GM19452 (cell line): Measurements from ENCODE around the gene BACH2.
"Not testable (repeated sequence)": the region's sequence is repeated elsewhere in the genome, so short reads cannot be mapped to it uniquely, and the experiment has no call there.

ENCODE experiments used
- ATAC-seq: cut with Tn5 transposase; IDR thresholded peaks from one replicate; pipeline ENCODE4 v1.9.1; 2021; ENCODE audit not compliant: unreplicated experiment

The BACH2 gene

DNA sequence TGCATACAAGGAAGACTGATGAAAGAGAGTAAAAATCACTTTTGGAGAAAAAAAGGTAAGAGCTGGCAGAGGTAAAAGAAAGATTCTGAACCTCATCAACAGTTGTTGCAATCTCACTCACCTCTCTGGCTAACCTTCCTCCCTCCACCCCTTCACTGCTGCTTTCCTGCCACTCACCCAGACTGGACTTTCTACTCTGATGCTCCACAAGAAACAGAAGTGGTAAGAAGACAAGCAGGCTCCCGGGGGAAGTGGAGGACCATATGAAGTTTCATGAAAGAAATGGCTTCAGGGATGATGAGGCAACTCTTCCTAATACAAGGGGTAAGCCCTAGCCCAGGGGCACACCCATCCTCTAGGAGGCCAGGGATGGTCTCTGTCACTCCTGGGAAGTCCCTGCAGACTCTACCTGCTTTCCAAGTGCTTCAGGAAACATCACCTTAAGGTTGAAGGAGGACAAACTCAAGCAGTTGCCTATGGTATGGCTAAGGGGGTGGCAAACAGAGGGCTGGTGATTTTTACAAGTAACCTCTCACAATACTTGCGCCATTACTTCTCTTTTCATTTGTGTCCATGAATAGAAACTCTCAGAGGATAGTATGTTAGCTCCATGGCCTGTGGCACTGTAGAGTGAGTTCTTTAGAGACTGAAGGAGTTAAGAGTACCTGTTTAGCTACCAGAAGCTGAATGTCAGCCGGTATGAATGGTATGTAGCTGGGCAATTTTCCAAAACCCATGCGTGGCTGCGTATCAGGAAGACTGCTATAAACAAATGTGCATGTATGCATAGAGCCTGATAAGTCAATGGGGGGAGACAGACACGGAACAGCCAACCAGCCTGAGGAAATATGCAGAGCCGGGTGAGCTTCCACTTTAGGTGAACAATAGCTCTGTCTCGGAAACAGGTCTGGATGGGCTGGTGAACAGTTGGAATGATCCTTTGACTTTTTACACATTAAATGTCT lies 112.0 kb downstream of the BACH2 start:
- no peak for ATAC-seq

- ATAC-seq = no peak
Measured at GRCh38 chr6:90183587-90184333, 112.9 kb downstream of the BACH2 start.

- no peak for ATAC-seq
Measured at GRCh38 chr6:90180526-90180925, 116.1 kb downstream of the BACH2 start.

- no peak for ATAC-seq
Measured at GRCh38 chr6:90179190-90180169, 117.2 kb downstream of the BACH2 start.

DNA sequence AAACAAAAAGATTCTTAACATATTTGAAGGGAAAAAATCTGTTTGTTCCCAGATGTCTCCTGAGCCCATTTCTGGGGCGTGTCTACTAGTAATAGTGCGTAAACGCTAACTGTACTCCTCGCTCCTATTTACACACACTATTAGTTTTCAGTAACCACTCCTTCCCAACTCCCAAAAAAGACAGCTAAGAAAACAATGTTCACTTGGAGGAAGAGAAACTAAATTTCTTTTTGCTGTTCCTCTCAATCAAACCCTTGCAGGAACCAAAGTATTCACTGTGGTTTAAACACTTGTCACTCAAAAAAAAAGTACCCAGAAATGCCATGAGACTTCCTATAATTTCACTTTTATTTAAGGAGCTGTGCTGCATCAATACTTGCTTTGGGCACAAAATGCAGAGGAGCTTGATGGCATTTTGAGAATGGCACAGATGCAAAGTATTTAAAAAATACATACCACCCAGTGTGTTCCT lies 118.2 kb downstream of the BACH2 start:
- ATAC-seq = no peak

DNA sequence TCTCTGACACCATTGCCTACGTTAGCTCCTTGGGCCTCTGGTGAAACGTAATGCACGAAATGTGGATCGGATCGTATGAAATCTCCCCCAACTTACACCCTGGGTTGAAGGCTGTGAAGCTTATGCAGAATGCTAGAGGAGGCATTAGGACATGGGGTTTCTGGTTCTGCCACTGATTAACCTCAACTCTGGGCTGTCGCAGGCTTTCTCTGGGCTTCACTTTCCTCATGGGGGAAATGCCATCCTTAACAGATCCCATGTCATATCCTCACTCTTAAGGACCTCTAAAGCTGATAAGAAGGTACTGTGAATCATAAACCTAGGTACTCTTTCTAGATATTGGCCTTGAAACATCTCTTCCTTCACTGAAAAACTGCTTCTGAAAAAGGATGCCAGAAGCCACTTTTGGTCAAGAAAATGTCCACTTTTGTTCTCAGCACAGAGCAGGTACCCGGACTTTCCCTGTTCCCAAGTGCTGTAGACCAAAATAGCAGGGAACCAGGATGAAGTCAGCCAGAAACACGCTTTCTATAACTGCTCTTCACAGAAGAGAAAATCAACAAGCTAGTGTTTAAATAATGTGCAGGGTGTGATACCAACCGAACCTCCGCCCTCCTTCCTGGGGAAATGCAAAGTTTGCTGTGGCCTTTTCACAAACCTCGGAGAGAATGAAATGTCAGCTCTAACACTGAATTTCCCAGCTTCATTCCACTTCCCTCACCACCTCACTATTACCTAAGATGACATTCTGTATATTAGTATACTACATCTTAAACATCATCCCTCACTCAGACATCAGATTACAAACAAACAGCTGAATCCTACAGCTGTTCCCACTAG lies 118.9 kb downstream of the BACH2 start:
- ATAC-seq = no peak

DNA sequence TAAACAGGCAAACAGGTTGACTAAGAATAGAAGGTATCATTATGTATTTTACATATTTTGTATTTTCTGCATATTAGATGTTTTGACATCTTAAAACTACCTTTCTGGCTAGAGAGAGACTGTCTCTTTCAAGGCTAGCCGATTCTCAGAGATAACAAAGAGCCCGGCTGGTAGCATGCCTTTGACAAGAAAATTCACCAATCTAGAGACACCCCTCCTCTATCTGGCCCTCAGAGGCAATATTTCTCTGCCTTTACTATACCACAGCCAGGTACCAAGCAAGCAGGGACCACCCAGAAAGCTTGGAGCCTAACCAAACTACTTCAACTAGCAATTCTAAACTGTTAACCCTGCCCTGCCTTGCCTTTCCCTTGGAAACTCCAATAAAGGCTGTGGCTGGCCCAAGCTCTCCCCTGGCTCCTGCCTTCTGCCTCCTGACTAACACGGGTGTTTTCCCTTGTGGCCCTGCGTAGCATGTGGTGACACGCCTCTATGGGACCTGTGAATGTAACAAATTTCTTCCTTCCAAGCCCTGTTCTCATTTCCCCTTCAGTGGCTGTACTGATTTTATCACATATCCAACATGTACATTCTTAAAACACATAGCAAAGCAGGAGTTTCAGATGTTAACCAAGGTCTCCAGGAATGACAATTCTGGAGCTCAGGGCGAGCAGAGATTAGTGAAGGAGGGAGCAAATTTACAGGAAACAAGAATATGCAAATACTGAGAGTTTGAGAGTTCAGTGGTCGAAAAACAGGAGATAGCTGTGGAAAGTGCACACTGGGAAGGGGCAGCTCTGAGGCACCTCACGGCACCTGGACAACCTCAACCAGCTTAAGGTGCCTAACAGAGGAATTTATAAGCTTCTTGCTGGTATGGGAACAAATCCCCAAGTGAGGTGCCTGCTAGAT lies 120.8 kb downstream of the BACH2 start:
- no peak for ATAC-seq

DNA sequence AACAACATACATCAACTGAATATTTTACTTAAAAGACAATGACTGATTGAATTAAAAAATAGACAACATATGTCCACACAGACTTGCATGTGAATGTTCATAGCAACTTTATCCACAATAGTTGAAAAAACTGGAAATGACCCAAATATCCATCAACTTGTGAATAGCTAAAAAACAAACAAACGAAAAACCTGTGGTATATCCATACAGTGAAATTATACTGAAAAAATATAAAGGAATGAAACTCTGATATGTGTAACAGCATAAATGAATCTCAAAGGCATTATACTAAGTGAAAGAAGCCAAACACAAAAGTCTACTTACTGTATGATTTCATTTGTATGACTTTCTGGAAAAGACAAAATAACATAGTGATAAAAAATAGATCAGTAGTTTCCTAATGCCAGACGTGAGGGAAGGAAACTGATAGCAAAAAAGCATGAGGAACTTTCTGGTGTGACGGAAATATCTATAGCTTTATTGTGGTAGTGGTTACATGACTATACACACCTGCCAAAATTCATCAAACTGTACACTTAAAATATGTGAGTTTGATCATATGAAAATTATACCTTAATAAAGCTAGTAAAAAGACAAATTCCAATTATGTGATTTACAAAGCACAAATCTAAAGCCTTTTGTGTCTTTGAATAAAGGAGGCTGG lies 123.2 kb downstream of the BACH2 start:
- no peak for ATAC-seq

DNA sequence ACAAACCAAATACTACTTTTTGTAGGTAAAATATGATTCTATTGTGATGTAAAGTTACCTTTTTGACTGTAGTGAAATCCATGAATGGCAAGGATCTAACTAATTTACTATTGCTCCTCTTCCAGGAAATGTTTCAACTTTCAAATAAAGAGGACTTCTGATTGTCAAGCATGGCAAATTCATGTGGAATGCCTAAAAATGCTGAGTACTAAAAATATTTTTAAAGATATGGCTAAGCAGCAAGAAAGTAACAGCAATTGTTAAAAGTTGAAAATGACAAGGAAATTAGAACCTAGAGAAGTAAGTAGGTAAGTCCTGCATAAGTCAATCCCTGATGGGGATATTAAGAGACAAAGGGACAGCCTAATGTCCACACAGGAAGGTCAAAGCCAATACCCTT lies 126.0 kb downstream of the BACH2 start:
- ATAC-seq = no peak

DNA sequence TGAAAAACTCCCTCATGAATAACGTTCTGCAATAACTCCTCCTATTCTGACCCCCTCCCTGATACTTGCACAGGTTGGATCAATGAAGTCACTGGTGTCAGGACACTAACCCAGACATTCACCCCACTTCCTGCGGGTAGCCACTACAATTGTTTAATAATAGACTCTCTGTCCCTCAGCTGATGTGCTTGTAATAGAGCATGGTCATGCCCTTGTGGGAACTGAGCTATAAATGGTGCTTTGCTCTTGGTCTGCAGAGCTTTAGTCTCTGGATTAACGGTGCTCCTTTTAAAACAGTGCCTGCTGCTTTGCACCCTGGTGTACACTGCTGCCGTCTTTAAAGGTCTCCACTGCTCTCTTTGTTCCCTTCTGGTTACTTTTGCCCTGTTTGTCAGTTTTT lies 127.3 kb downstream of the BACH2 start:
- ATAC-seq = no peak

DNA sequence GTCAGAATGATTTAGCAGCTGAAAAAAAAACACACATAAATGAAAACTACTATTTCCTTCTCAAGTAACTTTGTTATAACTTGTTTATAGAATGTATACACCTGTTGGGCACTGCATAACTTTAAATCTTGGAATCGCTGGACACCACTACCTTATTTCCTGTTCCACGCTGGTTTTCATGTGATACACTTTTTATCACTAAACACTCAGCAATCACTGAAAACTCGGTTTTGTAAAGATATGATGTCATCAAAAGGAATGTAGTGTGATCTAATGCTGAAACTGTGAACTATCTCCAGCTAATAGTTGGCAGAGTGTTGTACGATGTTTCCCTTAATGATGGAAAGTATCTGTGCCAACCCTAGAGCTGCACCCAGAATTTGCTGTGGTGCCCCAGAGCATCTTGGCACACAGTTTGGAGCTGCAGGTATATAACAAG lies 127.9 kb downstream of the BACH2 start:
- no peak for ATAC-seq

GRCh38 chr6:90167514-90168379 lies 128.9 kb downstream of the BACH2 start:
- ATAC-seq = no peak

- not testable (repeated sequence) for ATAC-seq
Measured at GRCh38 chr6:90166155-90166924, 130.3 kb downstream of the BACH2 start.

DNA sequence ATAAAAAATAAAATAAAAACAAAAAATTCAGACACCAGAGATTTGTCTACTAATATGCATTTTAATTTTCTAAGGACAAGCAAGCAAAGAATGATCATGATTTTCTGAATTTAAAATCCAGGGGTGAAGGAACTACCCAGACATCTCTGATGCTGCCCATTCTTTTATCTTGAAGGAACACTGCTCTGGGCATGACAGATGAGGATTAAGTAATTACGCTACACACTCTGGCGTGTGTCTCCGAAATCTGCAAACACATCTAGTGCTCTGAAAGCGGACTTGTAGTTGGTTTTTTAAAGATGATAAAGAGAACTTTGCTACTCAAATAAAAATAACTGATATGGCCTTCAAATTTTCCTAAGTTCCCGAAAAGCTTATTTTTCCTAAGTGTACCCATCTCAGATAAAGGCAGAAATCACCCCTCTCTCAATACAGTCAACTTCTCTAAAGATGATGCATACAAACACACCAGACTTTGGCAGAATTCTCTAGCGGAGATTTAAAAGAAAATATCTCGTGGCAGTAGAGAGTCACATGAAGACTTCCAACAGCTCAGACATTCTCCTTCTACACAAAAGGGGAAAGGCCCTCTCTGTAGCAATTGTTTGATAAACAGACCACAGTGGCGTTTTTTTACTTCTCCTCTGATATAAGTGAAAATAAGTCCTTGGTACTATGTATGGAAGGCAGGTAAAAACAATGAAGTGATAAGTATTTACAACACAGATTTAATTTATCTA lies 133.8 kb downstream of the BACH2 start:
- no peak for ATAC-seq

DNA sequence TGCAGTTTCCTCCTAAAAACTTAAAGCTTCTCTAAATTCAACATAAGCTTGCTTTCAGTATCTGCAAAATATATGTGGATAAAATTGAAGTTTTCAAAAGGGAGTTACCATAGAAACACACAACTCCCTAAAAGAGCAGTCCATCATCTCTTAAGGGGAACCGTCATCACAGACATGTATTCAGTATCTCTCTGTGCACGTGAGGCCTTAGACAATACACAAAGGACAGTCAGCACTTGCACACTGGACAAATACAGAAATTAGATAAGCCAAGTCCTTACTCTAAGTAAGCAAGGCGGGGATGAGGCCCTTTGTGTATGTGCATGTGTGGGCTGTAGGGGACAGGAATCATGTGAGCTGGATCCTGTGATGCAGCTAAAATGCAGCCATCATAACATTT lies 136.6 kb downstream of the BACH2 start:
- ATAC-seq = no peak

DNA sequence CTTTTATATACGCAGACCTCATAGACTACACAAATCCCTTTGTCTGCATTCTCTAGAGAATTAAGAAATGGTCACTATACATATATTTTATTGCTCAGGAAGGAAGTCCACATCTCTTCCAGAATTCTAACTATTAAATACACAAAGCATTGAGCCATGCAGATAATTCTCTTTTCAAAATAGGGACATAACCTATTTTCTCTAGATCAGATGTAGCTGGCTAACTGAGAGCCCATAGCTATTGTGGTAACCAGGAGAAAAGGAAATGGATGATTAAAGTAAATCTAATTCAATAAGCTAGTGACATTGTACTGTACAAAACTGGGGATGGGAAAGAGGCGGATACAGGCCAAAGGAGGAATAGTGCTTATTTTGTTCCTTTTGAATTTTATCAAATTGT lies 137.2 kb downstream of the BACH2 start:
- ATAC-seq = no peak
